GM21526 (cell line): ENCODE measurements around the gene ZNF618.
"Not testable (repeated sequence)": the region's sequence is repeated elsewhere in the genome, so short reads cannot be mapped to it uniquely, and the experiment has no call there.

Experiments
- ATAC-seq: cut with Tn5 transposase; IDR thresholded peaks from one replicate; pipeline ENCODE4 v1.9.1; 2021; ENCODE audit warnings: moderate library complexity; ENCODE audit not compliant: unreplicated experiment, low FRiP score

The ZNF618 gene

DNA sequence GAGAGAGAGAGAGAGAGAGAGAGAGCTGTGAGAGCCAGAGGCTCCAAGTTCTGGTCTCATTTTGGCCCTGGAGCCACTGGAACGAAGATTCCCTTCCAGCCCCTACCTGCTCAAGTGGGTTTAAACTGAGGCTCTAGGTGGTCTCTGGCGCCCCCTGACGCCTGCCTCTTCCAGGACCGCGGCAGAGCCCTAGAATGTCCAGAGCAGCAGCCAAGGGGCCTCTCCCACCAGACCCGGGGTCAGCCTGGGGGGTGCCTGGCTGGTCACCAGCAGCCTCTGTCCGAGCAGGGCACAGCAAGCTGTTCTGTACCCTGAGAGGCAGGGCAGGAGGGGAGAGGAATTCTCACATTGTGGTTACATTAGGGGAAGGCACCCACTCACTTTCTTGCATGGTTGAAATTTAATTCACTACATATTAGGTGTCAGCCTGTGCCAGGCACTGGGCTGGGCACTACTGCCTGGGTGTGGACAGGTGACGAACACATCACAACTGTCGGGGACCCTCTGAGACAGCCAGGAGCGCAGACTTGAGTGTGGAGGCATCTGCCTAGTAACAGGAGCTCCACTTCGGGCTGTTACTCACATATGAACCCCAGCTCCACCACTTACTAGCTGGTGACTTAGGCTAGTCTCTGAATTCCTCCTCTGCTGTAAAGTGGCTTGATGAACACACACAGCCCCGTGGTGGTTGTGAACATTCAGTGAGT is 157.4 kb downstream of the ZNF618 start:
- ATAC-seq = no peak

DNA sequence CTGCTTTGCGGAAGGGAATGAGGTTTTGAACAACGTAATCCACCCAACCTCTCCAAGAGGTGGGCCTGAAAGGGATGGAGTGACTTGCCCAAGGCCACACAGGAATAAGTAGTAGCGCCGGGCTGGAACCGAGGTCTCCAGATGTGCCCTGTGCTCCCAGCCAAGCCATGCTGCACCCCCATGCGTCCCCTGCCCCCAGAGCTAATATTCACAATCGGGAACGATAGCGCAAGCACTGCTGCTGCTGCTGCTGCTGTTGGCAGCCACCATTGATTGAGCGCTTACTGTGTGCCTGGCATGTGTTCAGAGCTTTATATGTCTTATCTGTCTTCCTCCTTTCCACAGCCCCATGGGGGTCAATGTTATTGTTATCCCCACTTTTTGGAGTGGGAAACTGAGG is 158.1 kb downstream of the ZNF618 start:
- no peak for ATAC-seq

GRCh38 chr9:114034661-114035062 is 158.6 kb downstream of the ZNF618 start:
- no peak for ATAC-seq

GRCh38 chr9:114035221-114035844 is 159.2 kb downstream of the ZNF618 start:
- ATAC-seq = no peak

DNA sequence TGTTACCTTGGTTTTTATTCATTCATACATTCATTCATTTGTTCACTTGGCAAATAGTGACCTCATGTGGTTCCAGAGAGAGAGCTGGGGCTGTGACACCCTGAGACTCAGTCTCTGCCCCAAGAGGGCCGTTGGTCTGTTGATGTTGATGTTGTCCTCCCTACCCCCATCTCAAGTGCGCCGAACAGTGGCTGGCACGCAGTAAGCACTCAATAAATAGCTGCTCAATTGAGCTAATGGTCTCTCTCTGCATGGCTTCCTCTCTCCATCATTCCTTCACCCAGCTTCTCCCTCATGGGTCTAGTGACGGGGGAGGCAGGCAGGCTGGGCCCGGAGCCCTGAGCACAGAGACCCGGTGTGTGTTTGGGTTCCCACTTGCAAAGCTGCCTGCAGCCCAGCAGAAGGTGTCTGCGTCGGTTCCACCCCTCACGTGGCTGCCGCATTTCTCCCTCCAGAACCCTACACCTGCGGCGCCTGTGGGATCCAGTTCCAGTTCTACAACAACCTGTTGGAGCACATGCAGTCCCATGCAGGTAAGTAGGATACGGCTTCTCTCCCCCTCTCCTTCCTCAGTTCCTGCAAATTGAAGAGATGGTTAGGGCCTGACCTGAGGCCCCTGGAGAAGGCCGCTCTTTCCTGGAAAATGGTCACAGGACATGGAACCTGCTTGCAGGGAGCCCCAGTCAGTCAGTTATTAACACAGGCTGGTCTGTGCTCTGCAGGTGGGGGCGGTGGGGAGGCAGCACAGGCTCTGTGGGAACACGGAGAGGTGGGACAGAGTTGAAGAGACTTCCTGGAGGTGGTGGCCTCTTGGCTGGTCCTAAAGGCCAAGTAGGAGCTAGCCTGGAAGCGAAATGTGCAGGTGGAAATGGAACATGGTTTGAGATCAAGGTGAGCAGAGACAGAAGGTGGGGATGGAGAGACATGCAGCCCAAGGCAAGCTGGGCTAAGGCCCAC is 160.0 kb downstream of the ZNF618 start:
- ATAC-seq = no peak

- no peak for ATAC-seq
Observed at GRCh38 chr9:114037249-114037648, 161.1 kb downstream of the ZNF618 start.

DNA sequence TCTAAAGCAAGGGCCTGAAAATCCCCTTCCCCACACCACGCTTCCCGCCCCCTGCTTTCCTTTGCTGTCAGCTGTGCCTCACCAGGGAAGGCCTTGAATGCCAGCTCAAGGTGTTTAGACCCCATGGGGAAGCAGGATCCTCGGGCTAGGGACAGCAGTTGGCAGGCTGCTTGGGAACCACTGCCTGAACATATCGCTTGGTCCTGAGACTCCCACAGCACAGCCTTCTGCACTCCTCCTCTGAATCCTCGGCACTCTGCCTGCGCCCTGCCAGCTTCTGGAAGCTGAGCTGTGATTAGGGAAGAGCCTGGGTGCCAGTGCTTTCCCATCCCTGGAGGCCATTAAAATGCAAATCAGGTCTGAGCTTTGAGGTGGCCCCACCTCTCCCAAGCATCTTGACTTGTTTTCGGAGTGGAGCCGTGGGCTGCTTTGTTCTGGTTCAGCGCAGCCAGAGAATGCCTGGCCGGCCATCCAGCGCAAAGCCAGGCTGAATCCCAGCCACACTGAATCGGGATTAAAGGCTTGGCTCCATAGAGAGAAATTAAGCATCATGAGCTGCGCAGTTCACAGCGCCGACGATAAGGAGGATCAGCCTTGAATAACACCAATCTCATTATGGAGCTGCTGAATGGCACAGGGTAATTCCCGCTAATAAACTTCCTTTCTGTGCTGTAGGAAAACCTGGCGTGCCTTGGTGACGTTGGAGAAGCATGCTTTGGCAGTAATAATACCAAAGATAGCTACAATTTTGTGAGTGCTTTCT is 162.0 kb downstream of the ZNF618 start:
- no peak for ATAC-seq

DNA sequence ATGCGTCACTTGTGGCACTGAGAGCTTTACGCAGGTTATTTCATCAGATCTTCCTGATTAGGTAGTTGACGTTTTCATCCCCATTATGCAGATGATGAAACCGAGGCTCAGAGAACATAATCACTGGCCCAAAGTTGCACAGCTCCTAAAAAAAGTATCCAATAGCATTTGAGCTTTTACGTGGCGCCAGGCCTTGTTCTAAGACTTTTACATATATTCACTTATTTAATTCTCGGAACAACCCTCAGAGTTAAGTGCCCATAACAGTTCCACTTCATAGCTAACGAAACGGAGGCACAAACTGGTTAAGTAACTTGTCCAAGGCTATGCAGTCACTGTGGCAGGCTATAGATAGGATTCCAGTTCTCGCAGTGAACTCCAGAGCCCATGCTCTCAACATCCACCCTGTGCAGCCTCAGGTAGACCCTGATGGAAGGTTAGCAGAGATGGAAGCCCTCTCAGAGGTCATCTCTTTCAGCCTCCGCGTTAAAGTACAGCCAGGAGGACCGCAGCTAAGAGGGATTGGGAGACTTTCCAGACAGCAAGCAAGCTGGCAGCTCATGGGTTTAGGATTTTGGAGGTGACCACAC is 162.7 kb downstream of the ZNF618 start:
- ATAC-seq = no peak

GRCh38 chr9:114039484-114039883 is 163.4 kb downstream of the ZNF618 start:
- ATAC-seq = no peak

DNA sequence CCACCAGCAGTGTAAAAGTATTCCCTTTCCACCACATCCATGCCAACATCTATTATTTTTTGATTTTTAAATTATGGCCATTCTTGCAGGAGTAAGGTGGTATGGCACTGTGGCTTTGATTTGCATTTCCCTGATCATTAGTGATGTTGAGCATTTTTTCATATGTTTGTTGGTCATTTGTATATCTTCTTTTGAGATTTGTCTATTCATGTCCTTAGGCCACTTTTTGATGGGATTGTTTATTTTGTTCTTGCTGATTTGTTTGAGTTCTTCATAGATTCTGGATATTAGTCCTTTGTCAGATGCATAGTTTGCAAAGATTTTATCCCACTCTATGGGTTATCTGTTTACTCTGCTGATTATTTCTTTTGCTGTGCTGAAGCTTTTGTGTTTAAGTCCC is 167.6 kb downstream of the ZNF618 start:
- ATAC-seq = not testable (repeated sequence)

DNA sequence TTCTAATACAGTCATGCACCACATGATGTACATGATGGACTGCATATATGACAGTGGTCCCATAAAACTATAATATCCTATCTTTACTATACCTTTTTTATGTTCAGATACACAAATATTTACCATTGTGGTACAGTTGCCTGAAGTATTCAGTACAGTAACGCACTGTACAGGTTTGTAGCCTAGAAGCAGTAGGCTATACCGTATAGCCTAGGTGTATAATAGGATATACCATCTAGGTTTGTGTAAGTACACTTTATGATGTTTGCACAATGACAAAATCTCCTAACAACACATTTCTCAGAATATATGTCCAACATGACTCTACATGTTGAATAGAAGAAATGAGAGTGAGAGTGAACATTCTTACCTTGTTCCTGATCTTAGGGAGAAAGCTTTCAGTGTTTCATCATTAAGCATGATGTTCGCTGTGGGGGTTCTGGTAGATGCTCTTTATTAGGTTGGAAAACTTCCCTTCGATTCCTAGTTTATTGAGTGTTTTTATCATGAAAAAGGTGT is 170.2 kb downstream of the ZNF618 start:
- no peak for ATAC-seq

GRCh38 chr9:114046875-114047274 is 170.8 kb downstream of the ZNF618 start:
- no peak for ATAC-seq

- ATAC-seq = no peak
Observed at GRCh38 chr9:114047717-114048116, 171.6 kb downstream of the ZNF618 start.

- ATAC-seq = no peak
Observed at GRCh38 chr9:114048533-114049415, 172.7 kb downstream of the ZNF618 start.

DNA sequence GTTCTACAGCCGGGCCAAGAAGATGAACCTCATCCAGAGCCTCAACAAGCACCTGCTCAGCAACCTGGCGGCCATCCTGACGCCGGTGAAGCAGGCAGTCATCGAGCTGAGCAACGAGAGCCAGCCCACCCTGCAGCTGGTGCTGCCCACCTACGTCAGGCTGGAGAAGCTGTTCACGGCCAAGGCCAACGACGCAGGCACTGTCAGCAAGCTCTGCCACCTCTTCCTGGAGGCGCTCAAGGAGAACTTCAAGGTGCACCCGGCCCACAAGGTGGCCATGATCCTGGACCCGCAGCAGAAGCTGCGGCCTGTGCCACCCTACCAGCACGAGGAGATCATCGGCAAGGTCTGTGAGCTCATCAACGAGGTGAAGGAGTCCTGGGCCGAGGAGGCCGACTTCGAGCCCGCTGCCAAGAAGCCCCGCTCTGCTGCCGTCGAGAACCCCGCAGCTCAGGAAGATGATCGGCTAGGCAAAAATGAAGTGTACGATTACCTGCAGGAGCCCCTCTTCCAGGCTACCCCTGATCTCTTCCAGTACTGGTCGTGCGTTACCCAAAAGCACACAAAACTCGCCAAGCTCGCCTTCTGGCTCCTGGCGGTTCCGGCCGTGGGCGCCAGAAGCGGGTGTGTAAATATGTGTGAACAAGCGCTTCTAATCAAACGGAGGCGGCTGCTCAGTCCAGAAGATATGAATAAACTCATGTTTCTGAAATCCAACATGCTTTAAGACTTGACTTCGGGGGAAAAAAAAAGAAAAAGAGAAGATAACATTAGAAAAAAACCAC is 173.5 kb downstream of the ZNF618 start:
- ATAC-seq = no peak

DNA sequence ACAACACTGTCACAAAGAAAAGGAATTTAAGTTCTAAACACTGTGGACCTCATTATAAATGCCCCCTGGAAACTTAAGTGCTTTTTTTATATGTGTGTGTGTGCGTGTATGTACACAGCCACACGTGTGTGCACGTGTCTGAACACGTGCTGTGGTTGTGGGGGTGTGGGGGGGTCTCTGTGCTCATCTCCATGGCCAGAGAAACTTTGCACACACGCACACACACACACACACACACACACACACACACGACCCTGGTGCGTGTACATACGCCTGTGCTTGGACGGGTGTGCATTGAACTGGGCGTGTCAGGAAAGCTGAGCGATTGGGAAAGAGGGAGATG is 174.1 kb downstream of the ZNF618 start:
- ATAC-seq = no peak

DNA sequence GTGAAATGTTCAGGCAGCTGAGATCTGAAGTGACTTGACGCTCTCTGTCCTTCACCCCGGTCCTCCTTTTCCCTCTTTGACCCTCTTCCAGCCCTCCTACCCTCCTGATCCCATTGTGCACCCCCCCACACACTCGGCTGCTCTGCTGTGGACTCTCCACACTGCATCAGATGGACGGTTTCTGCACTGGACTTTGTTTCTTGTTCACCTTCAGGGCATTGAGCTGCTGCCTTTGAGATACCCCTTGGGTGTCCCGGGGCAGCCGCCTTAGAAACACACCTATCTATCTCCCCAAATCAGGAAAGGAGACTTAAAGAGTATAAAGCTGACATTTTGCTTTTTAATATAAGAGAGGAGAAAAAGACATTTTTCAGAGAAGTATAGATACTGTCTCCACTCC is 174.5 kb downstream of the ZNF618 start:
- ATAC-seq = no peak

GRCh38 chr9:114051281-114051680 is 175.2 kb downstream of the ZNF618 start:
- ATAC-seq = no peak
